ENCODE measurements around the gene PYROXD2. TPM values are rescaled to one million over a fixed set of nuclear protein-coding genes. Genes with fewer than 3 reads are reported as not detected.
A peak's percentile ranks its signal among the peaks of the same experiment; 100 is the strongest.

The PYROXD2 gene
- total and polyA plus RNA-seq, 7 donors, result 0.46 to 13.2 (median 1.7) TPM

DNA sequence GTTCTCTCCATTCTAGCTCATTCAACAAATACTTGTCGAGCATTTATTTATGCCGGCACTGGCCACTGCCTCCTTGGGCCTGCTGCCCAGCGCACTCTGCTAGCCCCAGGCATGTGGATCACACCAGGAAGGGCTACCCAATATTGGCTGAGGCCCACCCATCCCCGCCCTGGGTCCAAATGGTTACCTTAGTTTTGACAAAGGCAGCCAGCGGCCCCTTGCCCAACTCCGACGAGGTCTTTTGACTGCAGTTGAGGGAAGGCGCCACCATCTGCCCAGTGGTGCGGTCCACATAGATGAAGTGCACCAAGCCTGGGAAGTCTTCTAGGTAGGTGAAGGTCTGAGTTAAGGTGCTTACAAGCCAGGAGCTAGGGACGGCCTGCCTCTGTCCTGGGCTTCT, 7.2 kb upstream of the PYROXD2 start:
- Histone ChIP-seq H3K36me3 (ENCODE audit: insufficient read depth in 1 of 2, low read depth in 1 of 2) (peaks cover 2 to 78% of the 10 kb centered on the region in 2 donors), H3K4me3 (no peak overlapping the region), H3K27ac (no peak overlapping the region), H3K27me3 (ENCODE audit: insufficient read depth in 3 of 3, low read length in 2 of 3) (no peaks in the 10 kb centered on the region), H3K9me3 (no peaks in the 10 kb centered on the region), H3K4me1 (no peaks in the 10 kb centered on the region)
- no peak for DNase-seq
- no peak for ATAC-seq
- TF ChIP-seq CTCF (IDR thresholded peaks at IDR 0.05), result no peak
- intact Hi-C loops (cut with DNase I), result loop anchor here in 1 of 2 donors (10.0 kb wide), 1 partner anchor 157 kb away; the partner anchor contains the start of gene LOXL4
- 93 to 94% (median 94%) methylated on average over 10 of the region's 10 CpGs for WGBS, 3 donors

DNA sequence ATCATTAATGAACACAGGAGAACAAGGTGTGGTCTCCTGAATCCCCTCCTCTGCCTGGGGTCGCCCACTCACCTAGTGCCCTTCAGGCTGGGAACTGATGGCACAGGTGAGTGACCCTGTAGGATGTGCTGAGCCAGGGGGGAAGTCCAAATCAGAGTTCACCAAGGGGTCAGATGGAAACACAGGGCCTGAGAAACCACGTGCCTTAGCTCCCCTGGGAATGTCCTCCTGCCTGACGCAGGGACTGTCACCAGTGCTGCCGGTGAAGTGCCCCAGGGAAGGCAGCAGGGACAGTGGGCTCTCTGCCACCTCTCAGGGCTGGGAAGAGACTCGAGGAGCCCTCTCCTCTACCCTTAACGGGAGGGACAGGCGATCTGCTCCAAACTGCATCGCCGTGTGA, 5.8 kb upstream of the PYROXD2 start:
- ATAC-seq, result no peak
- H3K27ac ChIP-seq, result no peak overlapping the region
- intact Hi-C loops (cut with DNase I), result loop anchor here in 1 of 2 donors (10.0 kb wide), 1 partner anchor 156 kb away; the partner anchor contains the start of gene LOXL4
- peaks cover 2 to 74% of the 10 kb centered on the region in 2 donors for H3K36me3 ChIP-seq (ENCODE audit: insufficient read depth in 1 of 2, low read depth in 1 of 2)
- no peak overlapping the region for H3K4me3 ChIP-seq
- no peaks in the 10 kb centered on the region for H3K9me3 ChIP-seq
- no peak for DNase-seq
- H3K4me1 ChIP-seq, result peaks cover under 1% of the 10 kb centered on the region
- 72 to 82% (median 74%) methylated on average over 9 of the region's 9 CpGs for WGBS, 3 donors
- H3K27me3 ChIP-seq (ENCODE audit: insufficient read depth in 3 of 3, low read length in 2 of 3), result no peaks in the 10 kb centered on the region
- no peak for TF ChIP-seq CTCF (IDR thresholded peaks at IDR 0.05)

GRCh38 chr10:98419469-98420261, 4.7 kb upstream of the PYROXD2 start:
- no peak for TF ChIP-seq CTCF (IDR thresholded peaks at IDR 0.05)
- no peak overlapping the region for H3K4me3 ChIP-seq
- ATAC-seq (peak in 1 of 4 donors; percentile 1), DNase-seq (no peak)
- peaks cover 11% of the 10 kb centered on the region for H3K4me1 ChIP-seq
- peaks cover 2 to 64% of the 10 kb centered on the region in 2 donors for H3K36me3 ChIP-seq (ENCODE audit: insufficient read depth in 1 of 2, low read depth in 1 of 2)
- intact Hi-C loops (cut with DNase I), result loop anchor here in 1 of 2 donors (10.0 kb wide), 1 partner anchor 155 kb away; the partner anchor contains the start of gene LOXL4
- WGBS, 3 donors, result 69 to 81% (median 73%) methylated on average over 17 of the region's 17 CpGs
- H3K9me3 ChIP-seq, result no peaks in the 10 kb centered on the region
- H3K27ac ChIP-seq, result no peak overlapping the region
- H3K27me3 ChIP-seq (ENCODE audit: insufficient read depth in 3 of 3, low read length in 2 of 3), result no peaks in the 10 kb centered on the region

DNA sequence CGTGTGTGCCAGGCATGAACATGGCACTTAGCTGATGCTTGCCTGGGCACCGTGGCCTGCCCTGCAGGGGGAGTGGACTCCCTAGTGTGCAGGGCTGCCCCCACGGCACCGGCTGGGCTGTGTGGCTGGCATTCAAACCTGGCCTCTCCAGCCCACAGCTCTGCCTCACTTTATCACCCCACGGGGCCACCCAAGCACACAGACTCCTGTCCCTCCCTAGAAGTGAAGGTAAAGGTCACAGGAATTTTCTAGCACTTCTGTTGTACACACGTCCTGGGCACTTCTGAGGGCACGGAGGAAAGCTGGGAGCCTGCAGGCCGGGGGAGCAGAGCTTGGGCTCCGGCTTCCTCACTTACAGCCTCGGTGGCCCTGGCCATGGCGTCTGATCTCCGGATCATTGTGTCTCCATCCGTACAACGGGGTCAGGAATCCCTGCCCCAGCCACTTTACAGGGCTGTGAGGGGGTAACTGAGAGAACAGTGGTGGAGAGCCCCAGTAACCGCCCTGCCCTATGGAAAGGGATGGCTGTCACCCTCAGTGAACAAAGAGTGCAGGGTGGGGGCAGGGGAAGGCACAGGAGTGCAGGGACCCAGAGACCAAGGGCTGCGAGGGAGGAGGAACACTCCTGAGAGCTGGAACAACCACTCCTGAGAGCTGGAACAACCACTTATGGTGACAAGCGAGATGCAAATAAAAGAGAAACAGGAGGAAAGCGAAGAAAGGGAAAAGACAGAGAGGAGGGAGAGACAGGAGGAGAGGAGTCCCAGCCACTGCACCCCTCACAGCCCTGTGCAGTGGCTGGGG, 3.9 kb upstream of the PYROXD2 start:
- peaks cover 2 to 58% of the 10 kb centered on the region in 2 donors for H3K36me3 ChIP-seq (ENCODE audit: insufficient read depth in 1 of 2, low read depth in 1 of 2)
- no peak for TF ChIP-seq CTCF (IDR thresholded peaks at IDR 0.05)
- H3K27ac ChIP-seq, result no peak overlapping the region
- H3K27me3 ChIP-seq (ENCODE audit: insufficient read depth in 3 of 3, low read length in 2 of 3), result no peaks in the 10 kb centered on the region
- ATAC-seq (no peak), DNase-seq (no peak)
- intact Hi-C loops (cut with DNase I), result no loop called here
- peaks cover 17% of the 10 kb centered on the region for H3K4me1 ChIP-seq
- H3K9me3 ChIP-seq, result no peaks in the 10 kb centered on the region
- no peak overlapping the region for H3K4me3 ChIP-seq
- 92 to 95% (median 94%) methylated on average over 18 of the region's 18 CpGs for WGBS, 3 donors

All from psoas muscle (tissue), 8 donors.